Neural cell (in vitro differentiated cells): Measurements from ENCODE around the gene ALK. TPM values are rescaled to one million over a fixed set of nuclear protein-coding genes. Genes with fewer than 3 reads are reported as not detected.

Experiments
- H2AFZ ChIP-seq: fragments of 200-600, 300-800 bp; sonication (generic), shearing (Covaris generic); 2 replicates; pipeline ENCODE4 v1.6.0; 2014; ENCODE audit warnings: low read depth, mild to moderate bottlenecking, antibody characterized with exemption, low read length, moderate library complexity
- H3F3A ChIP-seq: fragments of 200-600 bp; shearing (Covaris generic); 2 replicates; pipeline ENCODE4 v1.6.1; 2016; ENCODE audit warnings: mild to moderate bottlenecking, moderate library complexity, mixed read lengths, antibody characterized with exemption, low read length; ENCODE audit not compliant: insufficient read depth, poor library complexity, severe bottlenecking
- H3K27ac ChIP-seq: fragments of 200-600, 300-800 bp; sonication (generic), shearing (Covaris generic); 2 replicates; pipeline ENCODE4 v1.5.1; 2014; ENCODE audit warnings: mild to moderate bottlenecking, low read length, moderate library complexity
- H3K27me3 ChIP-seq: fragments of 300-800, 200-600 bp; sonication (generic), shearing (Covaris generic); 2 replicates; pipeline ENCODE4 v1.6.0; 2014; ENCODE audit warnings: mild to moderate bottlenecking, low read depth, low read length, moderate library complexity; ENCODE audit not compliant: insufficient read depth
- H3K36me3 ChIP-seq: fragments of 300-800, 200-600 bp; sonication (generic), shearing (Covaris generic); 2 replicates; pipeline ENCODE4 v1.5.1; 2014; ENCODE audit warnings: mild to moderate bottlenecking, antibody characterized with exemption, low read length, moderate library complexity; ENCODE audit not compliant: insufficient read depth
- H3K4me2 ChIP-seq: fragments of 300-800, 200-600 bp; sonication (generic), shearing (Covaris generic); 2 replicates; pipeline ENCODE4 v1.6.0; 2014; ENCODE audit warnings: mild to moderate bottlenecking, low read length
- H3K4me3 ChIP-seq: fragments of 300-800, 200-600 bp; sonication (generic), shearing (Covaris generic); 2 replicates; pipeline ENCODE4 v1.5.1; 2014; ENCODE audit warnings: mild to moderate bottlenecking, low read length, moderate library complexity
- H3K79me2 ChIP-seq: fragments of 200-600 bp; shearing (Covaris generic); replicated peaks from 2 replicates; pipeline ENCODE4 v1.6.0; 2014; ENCODE audit warnings: mild to moderate bottlenecking, low read length, moderate library complexity; ENCODE audit not compliant: insufficient read depth
- H3K9ac ChIP-seq: fragments of 300-800, 200-600 bp; sonication (generic), shearing (Covaris generic); 2 replicates; pipeline ENCODE4 v1.6.1; 2016; ENCODE audit warnings: mild to moderate bottlenecking, low read length, mixed read lengths
- H3K9me2 ChIP-seq: fragments of 200-600 bp; shearing (Covaris generic); 2 replicates; pipeline ENCODE4 v1.6.1; 2016; ENCODE audit warnings: mild to moderate bottlenecking, low read length, mixed read lengths; ENCODE audit not compliant: insufficient read depth
- H3K9me3 ChIP-seq: fragments of 200-600, 300-800 bp; sonication (generic), shearing (Covaris generic); 2 replicates; pipeline ENCODE4 v1.6.1; 2016; ENCODE audit warnings: mild to moderate bottlenecking, mixed run types, low read length, moderate library complexity, mixed read lengths
- H4K20me1 ChIP-seq: fragments of 200-600 bp; shearing (Covaris generic); 2 replicates; pipeline ENCODE4 v1.6.1; 2016; ENCODE audit warnings: mild to moderate bottlenecking, mixed run types; ENCODE audit not compliant: insufficient read depth
- EP300 ChIP-seq: fragments of 450-650 bp; conservative IDR thresholded peaks from 2 replicates; pipeline ENCODE4 v1.6.1; 2014; ENCODE audit warnings: antibody characterized with exemption, mild to moderate bottlenecking, moderate library complexity; ENCODE audit not compliant: poor library complexity, severe bottlenecking
- EZH2 ChIP-seq: fragments of 200-600, 300-800 bp; shearing (Covaris generic), sonication (generic); IDR thresholded peaks from 2 replicates; pipeline ENCODE4 v1.6.1; 2014; ENCODE audit warnings: antibody characterized with exemption, low read length, borderline replicate concordance, mild to moderate bottlenecking; ENCODE audit not compliant: insufficient read depth, poor library complexity, severe bottlenecking
- MXI1 ChIP-seq: fragments of 450-650 bp; conservative IDR thresholded peaks from 2 replicates; pipeline ENCODE4 v1.6.1; 2014; ENCODE audit warnings: antibody characterized with exemption, mild to moderate bottlenecking; ENCODE audit not compliant: poor library complexity, severe bottlenecking
- POLR2AphosphoS5 ChIP-seq: IDR thresholded peaks from 2 replicates; pipeline ENCODE4 v1.6.1; 2012
- RAD21 ChIP-seq: fragments of 450-650 bp; conservative IDR thresholded peaks from 2 replicates; pipeline ENCODE4 v1.6.1; 2014; ENCODE audit warnings: antibody characterized with exemption, mild to moderate bottlenecking, moderate library complexity
- REST ChIP-seq: IDR thresholded peaks from 2 replicates; pipeline ENCODE4 v1.6.1; 2012; ENCODE audit warnings: borderline replicate concordance
- SMC3 ChIP-seq: fragments of 450-650 bp; conservative IDR thresholded peaks from 2 replicates; pipeline ENCODE4 v1.6.1; 2014; ENCODE audit warnings: antibody characterized with exemption, mild to moderate bottlenecking, moderate library complexity; ENCODE audit not compliant: poor library complexity
- TAF1 ChIP-seq: IDR thresholded peaks from 2 replicates; pipeline ENCODE4 v1.6.1; 2012; ENCODE audit warnings: low read depth
- polyA plus RNA-seq: library from polyadenylated mRNA; depleted of rRNA; stranded (reverse); fragments of >200 nt; gene quantifications from 2 replicates; pipeline ENCODE4 v1.2.3, GENCODE V29; 2014
- TF ChIP-seq, protein P1 (sequence below): fragments of 450-650 bp; IDR thresholded peaks from 2 replicates; pipeline ENCODE4 v1.5.1; 2014; ENCODE audit warnings: antibody characterized with exemption, mild to moderate bottlenecking, moderate library complexity; ENCODE audit not compliant: poor library complexity, severe bottlenecking

Gene ALK
- polyA plus RNA-seq, 1 donor from 2014 or later, result 7.1 TPM

DNA sequence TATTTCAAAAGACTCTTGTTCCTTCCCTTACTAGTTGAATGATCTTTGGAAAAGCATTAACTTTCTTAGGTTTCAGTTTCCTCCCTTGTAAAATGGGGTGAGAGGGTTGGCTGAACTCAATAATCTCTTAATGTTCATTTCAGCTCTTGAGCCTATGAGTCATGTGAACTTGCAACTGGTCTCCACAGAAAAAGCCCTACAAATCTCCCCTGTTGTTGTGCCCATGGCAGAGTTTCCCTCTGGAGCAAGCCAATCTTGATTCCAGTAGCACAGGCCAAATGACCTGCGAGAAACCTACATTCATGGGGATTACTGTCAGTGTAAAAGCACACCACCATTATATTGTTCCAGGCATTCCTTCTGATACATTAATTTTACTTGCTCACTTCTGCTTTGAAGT, 388.9 kb downstream of the ALK start:
- Histone ChIP-seq H3K4me2 (no peak overlapping the region), H3K36me3 (no peaks in the 10 kb centered on the region), H3K27ac (no peak overlapping the region), H2AFZ (no peak overlapping the region), H3K79me2 (no peaks in the 10 kb centered on the region), H4K20me1 (no peaks in the 10 kb centered on the region), H3F3A (no peaks in the 10 kb centered on the region), H3K4me3 (no peak overlapping the region), H3K27me3 (no peaks in the 10 kb centered on the region), H3K9me3 (no peaks in the 10 kb centered on the region), H3K9ac (no peak overlapping the region), H3K9me2 (no peaks in the 10 kb centered on the region)
- TF ChIP-seq TAF1 (no peak), SMC3 (no peak), REST (no peak), POLR2AphosphoS5 (no peak), MXI1 (no peak), EZH2 (no peak)
- TF ChIP-seq, protein P1, sequence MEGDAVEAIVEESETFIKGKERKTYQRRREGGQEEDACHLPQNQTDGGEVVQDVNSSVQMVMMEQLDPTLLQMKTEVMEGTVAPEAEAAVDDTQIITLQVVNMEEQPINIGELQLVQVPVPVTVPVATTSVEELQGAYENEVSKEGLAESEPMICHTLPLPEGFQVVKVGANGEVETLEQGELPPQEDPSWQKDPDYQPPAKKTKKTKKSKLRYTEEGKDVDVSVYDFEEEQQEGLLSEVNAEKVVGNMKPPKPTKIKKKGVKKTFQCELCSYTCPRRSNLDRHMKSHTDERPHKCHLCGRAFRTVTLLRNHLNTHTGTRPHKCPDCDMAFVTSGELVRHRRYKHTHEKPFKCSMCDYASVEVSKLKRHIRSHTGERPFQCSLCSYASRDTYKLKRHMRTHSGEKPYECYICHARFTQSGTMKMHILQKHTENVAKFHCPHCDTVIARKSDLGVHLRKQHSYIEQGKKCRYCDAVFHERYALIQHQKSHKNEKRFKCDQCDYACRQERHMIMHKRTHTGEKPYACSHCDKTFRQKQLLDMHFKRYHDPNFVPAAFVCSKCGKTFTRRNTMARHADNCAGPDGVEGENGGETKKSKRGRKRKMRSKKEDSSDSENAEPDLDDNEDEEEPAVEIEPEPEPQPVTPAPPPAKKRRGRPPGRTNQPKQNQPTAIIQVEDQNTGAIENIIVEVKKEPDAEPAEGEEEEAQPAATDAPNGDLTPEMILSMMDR, result no peak

DNA sequence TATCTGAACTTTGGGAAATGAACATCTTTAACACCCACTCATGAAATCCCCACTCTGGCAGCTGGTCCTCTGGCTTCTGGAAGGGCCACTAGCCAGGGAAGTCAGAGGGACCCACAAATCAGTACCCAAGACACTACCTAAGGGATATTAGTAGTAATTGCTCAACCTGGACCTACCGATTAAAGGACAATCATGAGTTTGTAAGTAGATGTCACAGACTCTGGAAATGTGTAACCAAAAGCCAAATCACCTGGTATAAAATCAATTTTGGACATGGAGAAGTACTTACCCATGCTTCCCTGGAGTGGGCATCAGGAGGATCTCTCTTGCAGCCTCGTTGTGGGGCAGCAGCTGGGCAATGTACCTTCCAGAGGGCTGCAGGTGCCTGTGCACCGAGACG, 389.8 kb downstream of the ALK start:
- Histone ChIP-seq H3K27me3 (no peaks in the 10 kb centered on the region), H3K4me2 (no peak overlapping the region), H3K9ac (no peak overlapping the region), H2AFZ (no peak overlapping the region), H3K27ac (no peak overlapping the region), H3F3A (no peaks in the 10 kb centered on the region), H3K4me3 (no peak overlapping the region), H3K79me2 (no peaks in the 10 kb centered on the region), H3K9me2 (no peaks in the 10 kb centered on the region), H3K36me3 (no peaks in the 10 kb centered on the region), H4K20me1 (no peaks in the 10 kb centered on the region), H3K9me3 (no peaks in the 10 kb centered on the region)
- TF ChIP-seq SMC3 (no peak), EP300 (no peak), POLR2AphosphoS5 (no peak), EZH2 (no peak), REST (no peak), RAD21 (no peak), MXI1 (no peak), TAF1 (no peak)
- TF ChIP-seq, protein P1, result no peak
